GM18858 (cell line): ENCODE results near the gene SANBR.
"Not testable (repeated sequence)": the region's sequence is repeated elsewhere in the genome, so short reads cannot be mapped to it uniquely, and the experiment has no call there.

Source experiments
- ATAC-seq: cut with Tn5 transposase; IDR thresholded peaks from one replicate; pipeline ENCODE4 v1.9.1; 2021; ENCODE audit not compliant: unreplicated experiment

The SANBR gene

GRCh38 chr2:61065714-61066709 lies at the start of gene SANBR:
SANBR (plus strand) TSS chr2:61065871; CDS start chr2:61070351, 4,480 bp downstream.
- ATAC-seq = peak; percentile 95

- no peak for ATAC-seq
Measured at GRCh38 chr2:61015976-61016375, 49.7 kb upstream of the SANBR start.

GRCh38 chr2:61016392-61017002 lies 49.2 kb upstream of the SANBR start:
- peak; percentile 17 for ATAC-seq

- ATAC-seq = peak; percentile 34
Measured at GRCh38 chr2:61017003-61017555, 48.6 kb upstream of the SANBR start.

- peak; percentile 48 for ATAC-seq
Measured at GRCh38 chr2:61017556-61018317, 47.9 kb upstream of the SANBR start, which contains the start of the genes PEX13 and PUS10. PEX13 (plus strand) TSS chr2:61017720; CDS start chr2:61017760, 40 bp downstream. PUS10 (minus strand) TSS chr2:61018255; CDS start chr2:61011890, 6,365 bp downstream.

- peak; percentile 10 for ATAC-seq
Measured at GRCh38 chr2:61018318-61018755, 47.3 kb upstream of the SANBR start.

GRCh38 chr2:61018798-61019197 lies 46.9 kb upstream of the SANBR start:
- no peak for ATAC-seq

GRCh38 chr2:61021228-61021660 lies 44.4 kb upstream of the SANBR start:
- no peak for ATAC-seq

- ATAC-seq = no peak
Measured at GRCh38 chr2:61023670-61024069, 42.0 kb upstream of the SANBR start.

- ATAC-seq = no peak
Measured at GRCh38 chr2:61029533-61029932, 36.1 kb upstream of the SANBR start.

GRCh38 chr2:61034592-61034991 lies 31.1 kb upstream of the SANBR start:
- ATAC-seq = not testable (repeated sequence)

- not testable (repeated sequence) for ATAC-seq
Measured at GRCh38 chr2:61036643-61037042, 29.0 kb upstream of the SANBR start.

GRCh38 chr2:61042807-61043206 lies 22.9 kb upstream of the SANBR start:
- ATAC-seq = no peak

GRCh38 chr2:61044636-61045035 lies 21.0 kb upstream of the SANBR start:
- ATAC-seq = no peak

- no peak for ATAC-seq
Measured at GRCh38 chr2:61045226-61045625, 20.4 kb upstream of the SANBR start.

GRCh38 chr2:61045999-61046398 lies 19.7 kb upstream of the SANBR start:
- no peak for ATAC-seq

GRCh38 chr2:61055557-61055956 lies 10.1 kb upstream of the SANBR start:
- ATAC-seq = no peak

GRCh38 chr2:61057562-61057961 lies 8.1 kb upstream of the SANBR start:
- no peak for ATAC-seq

- no peak for ATAC-seq
Measured at GRCh38 chr2:61059382-61059781, 6.3 kb upstream of the SANBR start.

- no peak for ATAC-seq
Measured at GRCh38 chr2:61074100-61074499, 8.4 kb downstream of the SANBR start.

- no peak for ATAC-seq
Measured at GRCh38 chr2:61085883-61086282, 20.2 kb downstream of the SANBR start.
